GM21528 (cell line): Measurements from ENCODE around the gene GIMD1.
"Not testable (repeated sequence)": the region's sequence is repeated elsewhere in the genome, so short reads cannot be mapped to it uniquely, and the experiment has no call there.

ENCODE experiments used
- ATAC-seq: cut with Tn5 transposase; IDR thresholded peaks from one replicate; pipeline ENCODE4 v1.9.1; 2021; ENCODE audit warnings: mild to moderate bottlenecking, moderate library complexity; ENCODE audit not compliant: unreplicated experiment, low FRiP score

The GIMD1 gene

DNA sequence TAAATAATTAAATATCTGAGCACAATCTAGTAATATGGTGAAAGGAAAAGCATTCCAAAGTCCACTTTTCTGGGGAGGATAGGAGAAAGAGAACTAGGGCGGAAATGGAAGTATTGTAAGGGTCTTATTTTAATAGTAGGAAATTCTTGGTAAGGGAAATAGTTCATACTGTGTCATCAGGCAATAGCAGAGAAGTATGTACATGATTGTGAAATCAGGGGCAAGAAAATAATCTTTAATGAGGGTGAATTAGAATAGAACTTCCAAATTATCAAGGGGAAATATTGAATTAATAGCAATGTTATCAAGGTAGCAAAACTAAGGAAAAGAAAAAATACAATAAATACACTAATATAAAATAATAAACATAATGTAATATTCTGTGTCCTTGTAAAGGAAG, 14.8 kb downstream of the GIMD1 start:
- ATAC-seq = no peak

DNA sequence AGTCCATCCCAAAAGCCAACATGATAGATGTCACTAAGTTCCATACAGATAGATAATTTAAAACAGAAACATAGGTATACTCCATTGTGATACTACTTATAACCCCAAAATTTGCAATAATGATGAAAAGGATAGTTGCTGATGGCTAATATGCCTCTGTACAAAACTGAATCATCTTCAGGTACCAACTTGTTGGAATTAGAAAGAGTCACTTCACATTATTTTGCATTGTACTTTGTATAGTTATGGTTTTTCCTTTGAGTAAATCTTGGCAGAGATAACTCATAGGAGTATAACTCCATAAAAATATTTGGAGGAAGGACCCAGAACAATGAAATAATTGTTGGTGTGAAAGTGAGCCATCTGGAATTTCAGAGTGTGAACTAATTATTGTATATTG, 17.6 kb downstream of the GIMD1 start:
- no peak for ATAC-seq

DNA sequence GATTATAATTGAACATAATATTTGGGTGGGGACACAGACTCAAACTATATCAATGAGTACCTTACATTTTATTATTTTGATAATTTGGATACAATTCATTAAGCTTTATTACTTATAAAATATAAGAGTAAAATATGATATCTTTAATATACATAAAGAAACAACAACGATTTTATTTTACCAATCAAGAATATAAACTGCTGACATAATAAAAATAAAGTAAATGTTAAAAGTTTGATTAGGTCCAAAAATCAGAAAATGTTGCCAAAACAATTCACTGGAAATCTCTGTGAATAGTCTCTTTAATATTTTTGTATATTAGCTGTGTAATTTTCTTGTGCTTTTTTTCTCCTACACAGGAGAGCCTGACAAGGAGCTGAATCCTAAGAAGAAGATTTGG, 21.4 kb downstream of the GIMD1 start:
- no peak for ATAC-seq

DNA sequence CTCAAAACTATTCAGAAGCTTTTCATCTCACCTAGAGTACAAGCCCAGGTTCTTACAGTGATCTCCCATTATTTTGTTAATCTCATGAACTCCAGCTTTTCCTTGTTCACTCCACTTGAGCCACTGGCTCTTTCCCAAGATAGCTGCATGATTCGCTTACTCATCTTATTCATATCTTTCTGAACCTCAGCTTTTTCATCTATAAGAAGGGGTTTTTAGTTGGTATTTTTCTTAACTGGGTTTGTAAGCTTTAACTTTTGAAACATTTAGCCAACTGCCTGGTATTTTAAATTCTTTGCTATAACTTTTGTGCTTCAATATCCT, 24.0 kb downstream of the GIMD1 start:
- no peak for ATAC-seq

DNA sequence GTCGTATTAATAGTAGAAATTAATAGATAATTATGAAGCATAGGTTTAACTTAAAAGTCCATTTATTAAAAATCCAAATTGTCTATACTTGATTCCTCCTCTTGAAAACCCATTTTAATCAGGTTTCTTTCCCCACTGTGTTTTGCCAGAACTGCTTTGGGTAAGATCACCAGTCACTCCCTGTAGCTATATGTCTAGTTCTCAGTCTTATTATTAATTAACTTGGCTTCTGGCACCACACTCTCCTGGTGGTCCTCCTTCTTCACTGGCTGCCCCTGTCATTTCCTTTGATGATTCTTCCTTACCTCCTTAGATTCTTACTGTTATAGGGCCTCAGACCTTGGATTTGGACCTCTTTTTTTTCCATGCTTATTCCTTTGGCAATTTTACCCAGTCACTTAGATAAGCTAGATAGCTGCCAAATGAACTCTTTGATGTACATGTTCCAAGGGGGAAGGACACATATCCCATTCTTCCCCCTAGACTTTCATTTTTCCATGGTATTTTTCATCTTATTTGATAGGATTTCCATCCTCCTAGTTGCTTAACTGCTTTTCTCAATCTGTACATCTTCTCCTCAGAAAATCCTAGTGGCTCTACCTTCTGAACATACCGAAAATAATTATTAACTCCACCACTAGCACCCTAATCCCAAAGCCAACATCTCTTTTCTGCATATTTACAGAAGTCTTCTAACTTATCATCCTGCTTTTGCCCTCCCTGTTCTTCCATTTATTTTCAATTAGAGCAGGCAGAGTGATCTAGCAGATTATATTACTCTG, 24.5 kb downstream of the GIMD1 start:
- no peak for ATAC-seq

DNA sequence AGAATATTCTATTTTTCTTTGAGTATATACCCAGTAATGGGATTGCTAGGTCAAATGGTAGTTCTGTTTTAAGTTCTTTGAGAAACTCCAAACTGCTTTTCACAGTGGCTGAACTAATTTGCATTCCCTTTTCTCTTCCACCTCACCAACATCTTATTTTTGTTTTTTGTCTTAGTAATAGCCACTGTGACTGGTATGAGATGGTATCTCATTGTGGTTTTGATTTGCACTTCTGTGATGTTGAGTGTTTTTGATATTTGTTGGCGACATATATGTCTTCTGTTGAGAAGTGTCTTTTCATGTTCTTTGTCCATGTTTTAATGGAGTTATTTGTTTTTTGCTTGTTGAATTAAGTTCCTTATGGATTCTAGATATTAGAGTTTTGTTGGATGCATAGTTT, 27.8 kb downstream of the GIMD1 start:
- no peak for ATAC-seq

DNA sequence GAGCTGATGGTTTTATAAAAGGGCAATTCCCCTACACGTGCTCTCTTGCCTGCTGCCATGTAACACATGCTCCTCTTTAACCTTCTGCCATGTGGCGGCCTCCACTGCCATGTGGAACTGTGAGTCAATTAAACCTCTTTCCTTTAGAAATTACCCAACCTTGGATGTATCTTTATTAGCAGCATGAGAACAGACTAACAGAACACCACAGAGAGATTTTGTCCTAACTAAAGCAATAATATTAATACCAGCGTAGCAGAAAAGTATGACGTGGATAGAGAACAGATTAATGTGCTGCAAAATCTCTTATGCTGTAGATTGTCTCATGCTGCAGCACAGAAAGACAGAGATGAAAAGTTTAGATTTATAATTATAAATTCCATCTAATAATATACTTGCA, 29.1 kb downstream of the GIMD1 start:
- no peak for ATAC-seq

DNA sequence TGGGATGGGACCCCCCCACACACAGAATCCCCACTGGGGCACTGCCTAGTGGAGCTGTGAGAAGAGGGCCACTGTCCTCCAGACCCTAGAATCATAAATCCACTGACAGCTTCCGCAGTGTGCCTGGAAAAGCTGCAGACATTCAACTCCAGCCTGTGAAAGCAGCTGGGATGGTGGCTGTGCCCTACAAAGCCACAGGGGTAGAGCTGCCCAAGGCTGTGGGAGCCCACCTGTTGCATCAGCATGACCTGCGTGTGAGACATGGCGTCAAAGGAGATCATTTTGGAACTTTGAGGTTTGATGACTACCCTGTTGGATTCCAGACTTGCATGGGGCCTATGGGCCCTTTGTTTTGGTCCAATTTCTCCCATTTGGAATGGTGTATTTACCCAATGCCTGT, 29.9 kb downstream of the GIMD1 start:
- no peak for ATAC-seq

DNA sequence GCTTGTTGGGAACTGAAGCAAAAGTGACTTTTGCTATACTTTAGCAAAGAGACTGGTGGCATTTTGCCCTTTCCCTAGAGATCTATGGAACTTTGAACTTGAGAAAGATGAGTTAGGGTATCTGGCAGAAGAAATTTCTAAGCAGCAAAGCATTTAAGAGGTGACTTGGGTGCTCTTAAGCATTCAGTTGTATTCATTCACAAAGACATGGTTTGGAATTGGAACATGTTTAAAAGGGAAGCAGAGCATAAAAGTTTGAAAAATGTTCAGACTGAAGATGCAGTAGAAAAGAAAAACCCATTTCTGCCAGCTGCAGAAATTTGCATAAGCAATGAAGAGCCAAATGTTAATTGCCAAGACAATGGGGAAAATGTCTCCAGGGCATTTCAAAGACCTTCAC, 30.7 kb downstream of the GIMD1 start:
- ATAC-seq = no peak

DNA sequence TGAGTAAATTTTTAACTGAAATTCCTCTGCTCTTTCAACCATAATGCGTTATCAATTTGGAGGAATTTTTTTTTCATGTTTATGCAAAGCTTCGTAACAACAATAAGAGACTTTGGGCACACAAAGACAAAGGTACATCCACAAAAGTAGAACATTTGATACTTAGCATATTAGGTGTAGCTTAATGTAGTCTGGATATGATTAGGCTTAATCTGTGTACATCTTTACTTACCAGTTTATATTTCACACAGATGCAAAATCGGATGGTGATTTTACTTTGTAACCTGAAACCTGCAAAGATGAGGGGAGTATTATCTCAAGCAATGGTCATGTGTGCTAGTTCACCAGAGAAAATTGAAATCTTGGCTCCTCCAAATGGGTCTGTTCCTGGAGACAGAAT, 32.0 kb downstream of the GIMD1 start:
- no peak for ATAC-seq

DNA sequence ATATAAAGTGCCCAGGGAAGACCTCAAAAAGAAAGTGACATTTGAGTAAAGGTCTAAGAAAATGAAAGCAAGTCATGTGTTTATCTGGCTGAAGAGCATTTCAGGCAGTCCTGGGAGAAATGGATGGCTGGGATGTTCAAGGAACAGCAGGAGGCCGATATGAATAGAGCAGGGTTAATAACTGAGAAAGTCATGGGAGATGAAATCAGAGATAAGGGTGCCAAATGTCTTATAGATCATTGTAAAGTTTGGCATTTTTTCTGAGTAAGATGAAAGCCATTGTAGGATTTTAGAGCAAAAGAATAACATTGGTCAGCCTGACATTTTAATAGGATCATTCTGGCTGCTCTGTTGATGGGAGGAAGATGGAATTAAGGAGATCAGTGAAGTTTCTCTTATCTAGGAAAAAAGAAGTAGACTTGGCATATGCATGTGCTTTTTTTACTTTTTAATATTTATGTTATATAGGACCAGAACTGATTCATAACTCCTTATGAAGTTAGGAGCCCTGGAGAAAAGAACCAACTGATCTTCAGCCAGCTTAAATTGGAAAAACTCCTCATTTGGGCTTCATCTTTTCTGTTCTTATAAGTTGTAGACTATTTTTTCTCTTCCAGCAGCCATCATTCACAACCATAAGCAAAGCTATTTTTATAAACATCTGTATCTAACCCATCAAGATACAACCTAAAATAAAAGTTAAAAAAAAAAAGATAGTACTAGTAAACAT, 33.7 kb downstream of the GIMD1 start:
- ATAC-seq = no peak

DNA sequence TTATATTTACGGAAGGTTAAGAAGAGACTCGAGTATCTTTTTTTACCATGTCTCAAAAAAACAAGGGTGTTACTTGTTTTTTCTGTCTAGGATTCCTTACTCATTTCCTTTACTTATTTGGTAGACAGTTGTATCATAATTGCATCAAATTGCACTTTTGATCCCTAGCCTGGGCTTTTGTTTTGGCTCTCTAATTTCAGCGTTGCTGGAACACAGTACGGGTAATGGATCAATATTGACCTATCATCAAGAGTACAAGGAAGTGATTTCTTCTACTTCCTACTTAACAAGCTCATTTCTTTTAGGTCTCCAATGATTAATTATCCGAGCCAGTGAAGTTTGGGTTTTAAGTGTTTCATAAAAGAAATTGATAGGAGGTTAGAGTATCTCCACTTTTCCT, 35.4 kb downstream of the GIMD1 start:
- no peak for ATAC-seq

DNA sequence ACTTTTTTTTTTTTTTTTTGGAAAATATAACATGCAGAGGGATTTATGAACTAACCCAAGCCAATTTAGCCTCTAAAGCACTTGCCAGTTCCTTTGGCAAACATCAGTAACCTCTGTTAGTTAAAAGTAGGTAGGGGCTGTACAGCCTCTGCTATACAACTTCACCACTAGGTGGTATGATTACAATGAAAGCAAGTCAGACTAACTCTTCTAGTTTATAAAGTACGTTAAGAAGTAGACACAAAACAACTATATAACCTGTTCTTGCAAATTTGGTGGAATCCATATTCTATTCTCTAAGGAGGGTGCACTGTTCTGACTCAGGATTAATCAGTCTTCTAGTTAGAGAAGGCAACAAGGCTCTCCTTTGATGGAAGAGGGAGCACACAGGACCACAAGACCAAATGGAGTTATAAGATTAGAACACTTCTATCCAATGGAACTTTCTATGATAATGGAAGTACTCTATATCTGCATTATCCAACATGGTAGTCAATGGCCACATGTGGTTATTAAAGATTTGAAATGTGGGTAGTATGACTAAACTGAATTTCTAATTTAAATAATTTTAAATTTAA, 39.4 kb downstream of the GIMD1 start:
- ATAC-seq = peak; percentile 77

DNA sequence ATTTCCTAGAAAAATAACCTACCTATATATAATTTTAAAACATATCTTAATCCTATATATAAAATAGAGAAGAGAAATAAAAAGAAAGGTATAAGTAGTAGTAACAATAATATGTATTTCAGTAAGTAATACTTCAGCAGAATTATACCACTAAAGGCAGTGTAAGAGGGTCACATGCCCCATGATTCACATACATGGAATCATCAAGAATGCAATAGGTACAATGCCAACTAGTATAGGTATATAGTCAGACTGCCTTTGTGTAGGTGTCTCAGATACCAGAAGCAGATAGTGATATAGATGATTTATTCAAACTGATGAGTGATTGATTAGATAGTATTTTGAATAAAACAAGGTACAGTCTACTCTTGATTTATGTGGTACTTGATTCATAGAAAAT, 42.8 kb downstream of the GIMD1 start:
- no peak for ATAC-seq

DNA sequence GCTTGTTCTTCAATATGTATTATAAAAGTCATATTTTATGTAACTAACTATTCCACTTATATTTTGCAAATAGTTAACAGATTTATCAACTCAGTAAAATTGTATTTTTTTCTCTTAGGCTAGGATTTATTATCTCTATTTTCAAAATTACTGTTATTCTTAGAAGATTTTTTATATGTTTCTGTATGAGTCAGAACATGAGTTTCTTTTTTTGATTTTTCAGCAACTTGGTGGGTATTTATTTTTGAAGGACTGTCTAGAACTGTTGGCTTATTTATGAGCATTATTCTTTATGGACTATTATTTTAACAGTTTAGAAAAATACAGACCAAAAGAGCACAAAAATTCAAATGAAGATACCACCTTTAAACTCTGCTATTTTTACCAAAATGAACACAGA, 45.5 kb downstream of the GIMD1 start:
- no peak for ATAC-seq

DNA sequence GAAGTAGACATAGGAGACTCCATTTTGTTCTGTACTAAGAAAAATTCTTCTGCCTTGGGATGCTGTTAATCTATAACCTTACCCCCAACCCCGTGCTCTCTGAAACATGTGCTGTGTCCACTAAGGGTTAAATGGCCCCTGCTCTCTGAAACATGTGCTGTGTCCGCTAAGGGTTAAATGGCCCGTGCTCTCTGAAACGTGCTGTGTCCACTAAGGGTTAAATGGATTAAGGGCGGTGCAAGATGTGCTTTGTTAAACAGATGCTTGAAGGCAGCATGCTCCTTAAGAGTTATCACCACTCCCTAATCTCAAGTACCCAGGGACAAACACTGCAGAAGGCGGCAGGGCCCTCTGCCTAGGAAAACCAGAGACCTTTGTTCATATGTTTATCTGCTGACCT, 46.8 kb downstream of the GIMD1 start:
- not testable (repeated sequence) for ATAC-seq

DNA sequence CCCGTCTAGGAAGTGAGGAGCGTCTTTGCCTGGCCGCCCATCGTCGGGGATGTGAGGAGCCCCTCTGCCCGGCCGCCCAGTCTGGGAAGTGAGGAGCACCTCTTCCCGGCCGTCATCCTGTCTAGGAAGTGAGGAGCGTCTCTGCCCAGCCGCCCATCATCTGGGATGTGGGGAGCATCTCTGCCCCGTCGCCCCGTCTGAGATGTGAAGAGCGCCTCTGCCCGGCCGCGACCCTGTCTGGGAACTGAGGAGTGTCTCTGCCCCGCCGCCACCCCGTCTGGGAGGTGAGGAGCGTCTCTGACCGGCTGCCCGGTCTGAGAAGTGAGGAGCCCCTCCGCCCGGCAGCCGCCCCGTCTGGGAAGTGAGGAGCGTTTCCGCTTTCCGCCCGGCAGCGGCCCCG, 47.4 kb downstream of the GIMD1 start:
- ATAC-seq = not testable (repeated sequence)

DNA sequence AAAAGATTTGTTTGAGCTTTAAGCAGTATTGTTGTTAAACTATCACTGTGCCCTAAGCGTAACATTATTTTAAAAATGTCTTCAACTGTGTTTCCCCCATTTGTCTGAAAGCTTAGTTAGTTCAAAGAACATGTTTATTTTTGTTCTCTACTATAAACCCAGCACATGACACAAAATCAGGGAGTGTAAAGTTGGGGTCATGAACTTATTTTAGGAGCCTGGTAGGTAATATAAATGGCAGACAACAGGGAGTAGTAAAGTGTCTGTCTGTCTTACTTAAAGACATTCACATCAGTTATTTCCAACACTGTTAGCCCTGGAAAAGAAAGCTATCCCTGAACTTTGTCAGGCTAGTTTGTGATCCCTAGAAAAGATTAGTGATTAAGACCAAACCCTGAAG, 48.3 kb downstream of the GIMD1 start:
- ATAC-seq = no peak

DNA sequence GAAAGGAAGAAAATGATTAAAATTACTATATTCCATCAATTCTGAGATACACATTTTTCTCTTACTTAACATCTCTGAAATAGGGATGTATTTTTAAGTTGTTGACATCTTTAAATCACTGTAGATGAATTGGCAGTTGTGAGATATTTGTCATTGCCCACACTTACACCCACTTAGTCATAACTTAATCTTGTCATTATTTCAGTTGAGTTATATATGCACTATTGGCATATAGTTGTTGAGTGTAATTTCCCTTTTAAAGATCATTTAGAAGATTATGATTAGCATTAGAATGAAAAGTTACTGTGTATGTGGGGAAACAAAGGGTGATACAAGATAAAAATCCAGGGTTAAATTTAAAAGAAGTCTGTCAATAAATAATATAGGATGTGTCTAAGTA, 50.1 kb downstream of the GIMD1 start:
- no peak for ATAC-seq

DNA sequence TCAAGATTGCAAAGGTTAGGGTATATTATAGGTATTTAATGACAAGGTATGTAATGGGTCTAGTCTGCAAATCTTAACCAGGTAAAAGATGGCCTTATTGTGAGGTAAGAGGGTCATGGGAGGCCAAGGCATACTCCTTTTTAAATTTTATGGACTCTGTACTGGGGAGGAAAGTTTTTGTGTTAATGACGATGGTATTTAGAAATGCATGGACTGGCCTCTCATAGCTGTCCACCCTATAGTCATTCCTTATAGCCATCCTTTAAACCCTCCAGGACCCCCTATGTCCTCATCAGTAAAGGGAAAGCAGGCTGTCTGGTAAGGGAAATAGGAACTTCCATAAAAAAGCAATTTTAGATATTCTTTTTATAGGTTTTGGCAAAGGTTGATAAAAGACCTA, 50.8 kb downstream of the GIMD1 start:
- ATAC-seq = no peak

DNA sequence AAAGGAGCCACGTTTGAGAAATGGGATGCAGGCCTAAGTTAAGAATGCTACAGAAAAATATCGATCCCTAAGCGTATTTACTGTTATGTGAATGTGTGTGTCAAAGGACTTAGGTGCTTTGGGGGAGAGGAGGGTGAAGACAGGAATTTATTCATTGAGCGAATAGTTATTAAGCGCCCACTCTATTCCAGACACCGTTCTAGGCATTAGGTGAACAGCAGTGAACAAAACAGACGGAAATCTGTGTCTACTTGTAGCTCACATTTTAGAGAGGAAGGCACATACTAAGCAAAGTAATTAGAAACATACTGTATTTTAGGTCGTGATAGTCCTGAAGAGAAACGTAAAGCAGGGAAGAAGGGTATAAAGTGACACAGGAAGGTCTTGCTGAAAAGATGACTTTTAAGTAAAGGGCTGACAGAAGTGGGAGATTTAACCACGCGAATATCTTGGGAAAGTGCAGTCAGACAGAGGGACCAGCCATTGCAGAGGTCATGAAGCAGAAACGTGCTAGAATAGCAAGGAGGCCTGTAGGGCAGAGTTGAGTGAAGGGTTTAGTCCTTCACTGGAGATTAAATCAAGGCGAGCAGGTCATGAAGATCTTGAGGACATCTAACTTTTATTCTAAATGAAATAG, 51.7 kb downstream of the GIMD1 start:
- peak; percentile 9 for ATAC-seq
